ENCODE measurements around the gene CADPS. TPM values are rescaled to one million over a fixed set of nuclear protein-coding genes. Genes with fewer than 3 reads are reported as not detected.

The CADPS gene
- total RNA-seq, 4 donors from 2014 or later = 0.09 to 4.4 (median 1.6) TPM; not detected in 1

DNA sequence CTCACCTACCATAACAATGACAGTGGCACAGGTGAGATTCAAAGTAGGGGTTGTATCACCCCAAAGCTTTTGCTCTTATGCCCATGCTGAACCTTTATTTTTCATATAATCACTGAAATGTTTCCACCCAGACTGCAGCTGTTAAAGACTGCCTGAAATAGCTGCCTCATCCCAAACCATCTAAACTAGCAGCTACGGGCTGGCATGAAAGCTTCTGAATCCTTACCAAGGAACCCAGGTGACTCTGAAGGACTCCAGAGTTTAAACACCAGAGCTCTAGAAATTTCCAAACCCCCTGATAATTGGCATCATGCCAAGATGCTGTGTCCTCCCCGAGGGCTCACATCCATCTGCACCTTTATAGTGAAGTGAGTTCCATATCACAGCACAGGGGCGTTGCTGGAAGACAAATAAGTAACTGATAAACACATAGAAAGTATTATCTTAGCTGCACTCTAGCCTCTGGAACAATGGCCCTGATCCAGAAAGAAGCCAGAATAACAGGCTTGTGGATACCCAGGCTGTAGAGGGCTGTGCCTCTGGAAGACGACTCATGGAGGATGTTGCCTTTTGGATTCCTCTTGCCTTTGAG is 238.9 kb downstream of the CADPS start:
- TF ChIP-seq, protein P1, sequence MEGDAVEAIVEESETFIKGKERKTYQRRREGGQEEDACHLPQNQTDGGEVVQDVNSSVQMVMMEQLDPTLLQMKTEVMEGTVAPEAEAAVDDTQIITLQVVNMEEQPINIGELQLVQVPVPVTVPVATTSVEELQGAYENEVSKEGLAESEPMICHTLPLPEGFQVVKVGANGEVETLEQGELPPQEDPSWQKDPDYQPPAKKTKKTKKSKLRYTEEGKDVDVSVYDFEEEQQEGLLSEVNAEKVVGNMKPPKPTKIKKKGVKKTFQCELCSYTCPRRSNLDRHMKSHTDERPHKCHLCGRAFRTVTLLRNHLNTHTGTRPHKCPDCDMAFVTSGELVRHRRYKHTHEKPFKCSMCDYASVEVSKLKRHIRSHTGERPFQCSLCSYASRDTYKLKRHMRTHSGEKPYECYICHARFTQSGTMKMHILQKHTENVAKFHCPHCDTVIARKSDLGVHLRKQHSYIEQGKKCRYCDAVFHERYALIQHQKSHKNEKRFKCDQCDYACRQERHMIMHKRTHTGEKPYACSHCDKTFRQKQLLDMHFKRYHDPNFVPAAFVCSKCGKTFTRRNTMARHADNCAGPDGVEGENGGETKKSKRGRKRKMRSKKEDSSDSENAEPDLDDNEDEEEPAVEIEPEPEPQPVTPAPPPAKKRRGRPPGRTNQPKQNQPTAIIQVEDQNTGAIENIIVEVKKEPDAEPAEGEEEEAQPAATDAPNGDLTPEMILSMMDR (IDR thresholded peaks at IDR 0.05) = no peak
- DNase-seq (ENCODE audit: low spot score) (no peak), ATAC-seq (ENCODE audit: low FRiP score) (no peak)

DNA sequence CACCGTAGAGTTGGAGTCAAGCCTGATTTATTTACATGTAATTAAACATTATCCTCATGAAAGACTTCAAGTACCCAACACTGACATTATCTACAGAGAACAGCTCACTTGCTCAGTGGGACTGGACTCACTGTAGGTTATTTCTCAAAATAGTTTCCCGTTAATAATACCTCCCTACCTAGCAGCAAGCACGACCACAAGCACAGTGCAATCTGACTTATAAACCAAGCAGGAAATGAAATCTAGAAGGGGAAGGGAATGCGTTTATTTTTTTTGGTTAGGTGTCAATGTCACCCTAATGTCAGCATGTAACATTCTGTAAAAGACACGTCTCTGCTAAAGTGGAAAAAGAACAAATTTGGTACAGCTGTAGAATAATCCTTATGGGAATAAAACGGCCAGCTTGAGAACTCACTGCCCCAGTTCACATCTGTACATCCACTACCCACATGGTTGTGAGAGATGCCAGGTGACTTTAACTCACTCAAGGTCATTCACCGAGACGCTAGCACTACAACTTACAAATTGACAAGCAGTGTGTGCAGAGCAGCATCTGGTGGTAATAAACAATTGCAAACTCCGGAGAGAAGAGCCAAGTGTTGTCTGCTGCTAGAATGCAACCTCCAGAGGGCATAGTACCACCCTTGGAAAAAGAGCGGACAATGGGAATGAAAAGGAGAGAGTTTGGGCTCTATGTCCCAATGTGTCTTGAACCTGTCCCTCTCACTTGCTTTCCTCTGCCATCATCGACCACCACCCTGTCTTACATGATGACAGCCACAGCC is 242.5 kb downstream of the CADPS start:
- ATAC-seq (ENCODE audit: low FRiP score) = no peak
- DNase-seq (ENCODE audit: low spot score) = no peak
- TF ChIP-seq, protein P1 (IDR thresholded peaks at IDR 0.05) = no peak

DNA sequence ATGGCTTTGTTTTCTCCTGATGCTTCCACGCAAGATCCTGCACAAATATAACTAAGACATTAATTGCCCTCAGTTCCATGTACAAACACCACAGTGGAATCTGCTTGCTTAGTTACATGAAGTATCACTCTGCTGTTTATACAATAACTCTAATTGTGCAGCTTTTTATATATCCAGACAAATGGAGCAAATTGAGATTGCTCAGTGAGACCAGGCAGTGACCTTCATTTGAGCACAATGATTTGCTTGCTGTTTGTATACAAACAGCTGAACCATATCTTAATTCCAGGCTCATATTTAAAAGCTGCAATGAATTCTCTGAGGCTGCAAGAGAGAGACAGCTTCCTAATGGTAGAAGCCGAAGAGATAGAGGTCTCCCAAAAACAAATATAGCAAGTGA is 243.7 kb downstream of the CADPS start:
- TF ChIP-seq, protein P1 (IDR thresholded peaks at IDR 0.05) = no peak
- no peak for DNase-seq (ENCODE audit: low spot score)
- no peak for ATAC-seq (ENCODE audit: low FRiP score)

DNA sequence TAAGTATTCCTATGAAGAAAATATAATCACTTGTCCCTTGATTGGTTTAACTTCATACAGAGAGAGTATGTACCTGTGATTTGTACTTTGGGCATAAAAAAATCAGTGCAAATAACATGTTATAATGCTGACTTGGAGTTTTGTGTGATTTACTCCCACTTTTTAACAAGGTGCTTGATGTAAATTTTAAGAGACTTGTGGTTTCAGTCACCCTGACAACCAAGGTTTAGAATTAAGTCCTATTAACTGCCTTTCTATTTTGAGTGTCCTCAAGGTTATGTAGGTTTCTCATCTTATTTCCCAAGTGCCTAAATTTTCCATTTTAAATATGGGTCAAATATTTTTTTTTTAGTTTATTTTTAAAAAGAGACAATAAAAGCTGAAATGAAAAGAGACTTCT is 244.6 kb downstream of the CADPS start:
- no peak for ATAC-seq (ENCODE audit: low FRiP score)
- no peak for DNase-seq (ENCODE audit: low spot score)
- TF ChIP-seq, protein P1 (IDR thresholded peaks at IDR 0.05) = no peak

DNA sequence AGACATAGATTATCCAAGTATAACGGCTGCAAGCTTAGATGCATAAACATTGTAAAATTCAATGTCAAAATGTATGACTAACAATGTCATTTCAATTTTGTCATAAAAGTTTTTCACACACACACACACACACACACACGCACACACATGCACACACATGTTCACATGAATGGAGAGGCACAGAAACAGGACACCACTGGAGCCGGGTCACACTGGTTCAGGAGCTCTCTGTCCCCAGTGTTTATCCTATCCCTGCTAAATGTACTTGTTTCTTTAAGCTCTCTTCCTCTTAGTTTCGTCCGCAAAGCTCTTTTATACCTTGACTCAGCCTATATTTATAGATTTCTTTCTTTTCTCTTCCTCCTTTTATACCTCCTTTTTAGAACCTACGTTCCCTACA is 249.9 kb downstream of the CADPS start:
- DNase-seq (ENCODE audit: low spot score) (no peak), ATAC-seq (ENCODE audit: low FRiP score) (no peak)
- TF ChIP-seq, protein P1 (IDR thresholded peaks at IDR 0.05) = no peak

DNA sequence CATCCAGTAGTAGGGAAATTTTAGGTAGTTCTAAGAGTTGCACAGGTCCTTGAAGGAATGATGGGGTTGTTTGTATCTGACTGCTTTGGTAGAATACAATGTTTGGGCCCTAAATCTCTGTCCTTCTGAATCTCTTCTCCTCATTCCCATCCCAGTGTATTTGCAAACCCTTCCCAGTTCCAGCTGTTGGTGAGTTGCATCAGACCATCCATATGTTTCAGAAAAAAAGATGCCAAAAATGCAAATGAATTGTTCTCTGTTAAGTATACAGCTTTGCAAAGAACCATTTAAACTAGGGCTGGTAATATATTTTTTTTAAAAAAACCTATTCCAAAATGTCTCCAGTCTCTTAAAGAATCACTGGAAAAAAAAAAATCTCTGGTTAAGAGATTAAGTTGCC is 251.0 kb downstream of the CADPS start:
- DNase-seq (ENCODE audit: low spot score) (no peak), ATAC-seq (ENCODE audit: low FRiP score) (no peak)
- TF ChIP-seq, protein P1 (IDR thresholded peaks at IDR 0.05) = no peak

Measured in omental fat pad (tissue), 4 donors.